Measurements from ENCODE around the gene MVB12B.

MVB12B gene

DNA sequence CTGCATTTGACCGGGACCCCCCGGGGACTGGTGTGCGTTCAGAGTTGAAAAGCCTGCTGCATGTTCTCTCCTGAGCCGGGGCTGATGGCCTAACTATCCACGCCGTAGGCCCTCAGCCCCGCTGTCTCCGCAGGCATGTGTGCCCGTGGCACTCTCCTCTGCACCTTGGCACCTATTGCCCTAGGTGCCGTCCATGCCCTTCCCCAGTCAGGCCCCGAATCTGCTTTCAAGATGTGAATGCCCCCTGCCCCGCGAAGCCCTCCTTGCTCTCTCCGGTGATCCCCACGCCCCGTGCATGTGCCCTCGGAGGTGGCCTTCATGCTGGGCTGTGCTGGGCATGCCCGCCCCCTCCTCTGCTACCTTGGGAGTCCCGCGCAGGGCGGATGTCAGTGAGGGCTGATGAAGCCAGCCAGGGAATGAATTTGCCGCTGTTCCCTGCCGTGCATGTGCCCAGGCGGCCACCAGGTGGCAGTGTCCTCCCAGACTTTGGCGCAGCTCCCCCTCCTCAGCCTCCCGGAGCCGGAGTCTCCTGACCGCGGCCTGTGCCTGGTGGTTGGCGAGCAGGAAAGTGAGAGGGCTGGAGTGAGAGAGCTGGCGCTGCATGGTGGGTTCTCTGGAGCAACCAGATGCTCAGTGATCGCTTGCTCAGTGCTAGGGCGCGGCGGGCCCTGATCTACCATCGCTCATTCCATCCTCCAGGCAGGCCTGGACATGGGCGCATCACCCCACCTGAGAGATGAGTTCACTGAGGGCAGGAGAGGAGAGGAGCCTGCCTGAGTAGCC is 174.2 kb downstream of the MVB12B start:
- peak; percentile 28 to 60 (median 44) for DNase-seq (ENCODE audit: low read depth in 3 of 3, low spot score in 1 of 3)

DNA sequence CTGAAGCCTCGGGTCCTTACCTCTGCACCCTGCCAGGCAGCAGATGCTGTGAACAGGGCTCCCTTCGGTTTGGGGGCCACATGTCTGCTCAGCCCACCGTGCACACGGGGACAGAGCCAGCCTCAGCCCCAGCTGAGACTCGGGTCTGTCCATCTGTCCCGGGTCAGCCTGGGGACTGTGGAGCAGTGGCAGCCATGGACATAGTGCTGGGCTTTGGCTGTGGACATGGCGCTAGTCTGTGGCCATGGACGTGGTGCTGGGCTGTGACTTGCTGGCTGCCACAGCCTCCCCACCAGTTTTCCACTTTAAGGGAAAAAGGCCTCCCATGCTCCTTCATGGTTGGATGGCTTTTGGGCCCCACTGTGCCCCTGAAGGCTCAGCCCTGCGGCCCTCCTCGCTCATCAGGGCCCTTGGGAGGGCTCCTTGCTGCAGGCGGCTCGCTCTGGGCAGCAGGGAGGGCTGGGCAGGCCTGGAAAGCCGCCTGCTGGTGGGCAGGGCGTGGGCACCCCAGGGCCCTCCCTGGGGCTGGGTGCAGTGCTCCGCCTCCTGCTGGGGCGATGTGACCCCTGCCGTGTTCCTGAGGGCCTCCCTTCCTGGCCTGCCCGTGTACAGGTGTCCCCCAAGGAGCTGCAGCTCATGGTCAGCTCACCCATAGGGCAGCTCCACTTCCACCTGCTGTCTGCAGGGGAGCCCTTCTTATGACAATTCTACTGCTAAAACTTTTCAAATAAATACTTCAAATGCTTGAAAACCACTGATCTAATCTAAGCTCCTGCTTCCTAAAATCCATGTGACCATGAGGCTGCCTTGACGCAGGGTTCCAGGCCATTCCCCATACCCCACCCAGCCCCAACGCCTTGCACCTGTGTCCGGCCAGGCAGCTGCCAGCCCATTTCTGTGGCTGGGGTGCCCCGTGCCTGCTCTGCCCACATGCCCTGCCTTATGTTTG is 175.0 kb downstream of the MVB12B start:
- no peak for DNase-seq (ENCODE audit: low read depth in 3 of 3, low spot score in 1 of 3)

DNA sequence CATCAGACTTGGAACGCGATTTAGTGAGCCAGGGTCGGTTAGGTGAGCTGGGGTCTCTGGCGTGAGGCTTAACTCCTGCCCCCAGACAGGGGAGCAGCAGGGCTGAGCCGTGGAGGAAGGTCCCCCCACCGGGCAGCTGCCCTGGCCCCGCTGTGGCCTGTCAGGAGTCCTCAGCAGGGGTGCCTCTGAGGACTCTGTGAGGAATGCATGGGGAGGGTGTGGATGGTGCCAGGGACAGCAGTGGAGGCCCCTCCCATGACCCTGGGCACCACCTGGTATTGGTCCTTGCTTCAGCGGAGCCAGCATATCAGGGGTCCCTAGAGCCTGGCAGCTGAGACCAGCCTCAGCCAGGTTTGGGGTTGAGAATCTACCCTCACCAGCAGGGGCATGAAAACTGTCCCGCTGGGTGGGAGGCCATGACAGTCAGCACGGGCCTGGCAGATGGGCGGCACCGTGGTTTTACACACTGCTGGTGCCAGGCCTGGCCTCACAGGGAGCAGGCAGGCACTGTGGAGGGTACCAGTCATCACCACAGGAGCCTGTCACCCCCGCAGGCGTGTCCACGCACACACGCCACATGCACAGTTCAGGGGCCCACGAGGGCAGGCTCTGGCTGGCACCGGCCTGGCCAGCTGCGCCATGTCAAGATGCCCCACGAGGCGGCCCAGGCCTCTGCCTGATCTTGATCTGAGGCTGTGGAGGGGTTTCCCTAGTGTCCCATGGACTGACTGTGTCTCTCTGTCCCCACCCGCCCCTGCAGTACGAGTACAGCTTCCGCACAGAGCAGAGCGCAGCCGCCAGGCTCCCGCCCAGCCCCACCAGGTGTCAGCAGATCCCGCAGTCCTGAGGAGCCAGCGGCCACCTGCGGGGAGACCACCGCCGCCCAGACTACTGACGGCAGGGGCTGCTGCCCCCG is 176.0 kb downstream of the MVB12B start:
- DNase-seq (ENCODE audit: low read depth in 3 of 3, low spot score in 1 of 3) = no peak

DNA sequence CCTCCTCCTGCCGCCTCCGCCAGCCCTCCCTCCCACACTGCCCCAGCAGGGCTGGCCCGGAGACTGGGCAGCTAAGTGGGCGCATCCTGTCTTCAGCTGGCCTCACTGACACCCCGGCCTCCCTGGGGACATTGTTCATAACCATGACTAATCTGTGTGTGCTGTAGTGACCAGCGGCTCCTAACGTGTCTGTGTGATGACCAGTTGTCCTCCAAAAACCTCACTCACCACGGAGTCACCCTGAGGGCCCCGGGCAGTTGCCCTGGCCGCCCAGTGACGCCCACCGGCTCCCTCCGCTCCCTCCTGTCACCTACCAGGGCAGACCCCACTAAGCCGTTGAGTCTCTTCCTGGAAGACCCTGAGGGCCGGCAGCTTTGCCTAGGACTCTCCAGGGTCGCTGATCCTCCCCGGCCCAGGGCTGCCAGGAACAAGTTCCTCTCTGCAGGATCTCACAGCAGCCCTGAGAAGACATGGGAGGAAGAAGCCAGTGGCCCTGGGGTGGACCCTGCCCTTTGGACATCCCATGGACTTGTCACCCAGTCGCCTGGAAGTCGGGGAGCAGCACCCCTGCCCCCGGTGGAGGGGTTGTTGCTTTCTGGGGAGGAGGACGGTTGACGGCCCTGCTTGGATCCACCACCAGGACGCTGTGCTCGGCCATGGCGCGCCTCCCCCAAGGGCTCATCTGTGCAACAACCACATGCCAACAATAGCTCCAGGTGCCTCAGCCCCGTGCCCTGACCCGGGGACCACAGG is 176.9 kb downstream of the MVB12B start:
- DNase-seq (ENCODE audit: low read depth in 3 of 3, low spot score in 1 of 3) = no peak

DNA sequence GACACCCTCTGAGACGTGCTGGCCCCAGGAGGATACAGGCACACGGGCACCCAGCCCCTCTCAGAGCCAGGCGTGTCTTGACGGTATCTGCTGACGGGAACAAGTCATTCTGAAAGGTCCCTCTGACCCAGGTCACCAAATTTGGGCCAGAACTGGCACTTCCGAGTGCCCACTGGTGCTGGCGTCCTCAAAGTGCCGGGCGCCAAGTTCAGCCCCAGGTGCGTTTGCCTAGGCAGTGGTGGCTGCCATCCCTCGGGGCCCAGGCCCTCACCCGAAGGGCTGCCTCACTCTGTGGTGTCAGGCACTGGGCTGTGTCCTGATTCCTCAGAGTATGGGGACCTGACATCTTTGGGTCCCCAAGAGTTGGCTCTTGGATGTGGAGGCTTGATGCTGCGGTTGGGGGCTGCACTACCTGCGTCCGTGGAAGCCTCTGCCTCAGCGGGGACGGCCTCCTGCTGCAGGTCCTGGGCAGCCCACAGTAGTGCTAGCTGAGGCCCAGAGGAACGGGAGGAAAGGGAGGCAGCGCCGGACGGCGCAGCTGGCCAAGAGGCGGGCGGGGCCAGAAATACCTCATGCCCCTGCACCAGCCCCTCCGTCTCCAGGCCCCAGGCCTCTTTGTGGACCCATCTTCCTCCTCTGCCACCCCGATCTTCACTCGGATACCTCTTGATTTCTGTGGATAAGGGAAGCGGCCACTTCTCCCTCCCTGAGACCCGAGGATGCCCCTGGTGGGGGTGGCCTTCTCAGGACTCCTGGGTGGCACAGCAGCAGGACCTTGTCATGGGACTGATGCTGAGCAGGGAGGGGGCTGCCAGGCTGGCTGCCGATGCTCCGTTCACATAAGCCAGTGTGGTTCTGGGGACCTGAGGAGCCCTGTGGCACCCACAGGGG is 177.7 kb downstream of the MVB12B start:
- DNase-seq (ENCODE audit: low read depth in 3 of 3, low spot score in 1 of 3) = no peak

DNA sequence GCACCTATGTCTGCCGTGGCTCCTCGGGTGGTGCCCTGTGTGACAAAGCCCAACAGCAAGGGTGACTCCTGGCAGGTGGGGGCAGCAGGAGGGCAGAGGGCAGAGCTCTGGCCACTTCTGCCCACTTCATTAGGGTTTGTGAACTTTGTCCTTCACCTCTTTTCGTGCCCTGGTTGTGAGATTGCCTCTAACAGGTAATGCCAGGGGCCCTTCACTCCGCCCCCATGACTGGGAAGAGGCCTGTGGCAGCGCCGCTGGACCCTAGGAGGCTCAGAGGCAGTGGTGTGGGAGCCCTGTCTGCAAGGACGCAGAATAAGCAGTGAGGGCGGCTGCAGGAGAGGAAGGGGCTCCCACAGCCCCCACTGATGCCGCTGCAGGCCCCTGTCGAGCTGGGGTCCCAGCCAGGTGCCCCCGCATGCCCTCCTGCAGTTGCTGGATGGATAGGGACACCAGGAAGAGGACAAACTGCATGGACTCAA is 178.4 kb downstream of the MVB12B start:
- DNase-seq (ENCODE audit: low read depth in 3 of 3, low spot score in 1 of 3) = no peak

DNA sequence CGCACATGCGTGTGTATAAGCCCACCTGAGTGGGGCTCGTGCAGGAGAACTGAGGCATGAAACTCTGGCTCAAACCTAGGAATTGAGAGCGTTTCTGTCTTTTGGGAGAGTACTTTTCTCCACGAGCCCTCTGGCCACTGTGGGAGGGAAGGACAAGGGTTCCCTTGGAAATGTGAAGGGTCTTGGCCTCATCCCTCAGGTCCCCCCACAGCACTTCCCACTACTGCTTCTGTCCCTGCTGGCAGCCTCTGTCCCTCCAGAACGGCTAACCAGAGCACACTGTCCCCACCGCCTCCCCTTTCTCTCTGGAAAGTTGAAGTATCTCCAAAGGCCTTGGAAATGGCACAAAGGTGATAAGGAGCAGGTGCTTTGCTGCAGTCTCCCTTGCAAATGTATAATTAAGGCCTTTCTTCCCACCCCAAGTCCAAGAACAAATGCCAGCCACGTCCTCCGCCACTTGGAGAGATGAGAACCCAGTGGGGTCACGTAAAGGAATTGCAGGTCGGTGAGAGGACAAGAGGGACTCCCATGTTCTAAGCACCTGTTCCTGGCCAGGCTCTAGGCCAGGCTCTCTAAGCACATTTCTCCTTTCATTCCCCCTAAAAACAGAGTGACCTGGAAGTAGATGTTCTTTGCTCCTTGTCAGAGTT is 179.2 kb downstream of the MVB12B start:
- no peak for DNase-seq (ENCODE audit: low read depth in 3 of 3, low spot score in 1 of 3)

DNA sequence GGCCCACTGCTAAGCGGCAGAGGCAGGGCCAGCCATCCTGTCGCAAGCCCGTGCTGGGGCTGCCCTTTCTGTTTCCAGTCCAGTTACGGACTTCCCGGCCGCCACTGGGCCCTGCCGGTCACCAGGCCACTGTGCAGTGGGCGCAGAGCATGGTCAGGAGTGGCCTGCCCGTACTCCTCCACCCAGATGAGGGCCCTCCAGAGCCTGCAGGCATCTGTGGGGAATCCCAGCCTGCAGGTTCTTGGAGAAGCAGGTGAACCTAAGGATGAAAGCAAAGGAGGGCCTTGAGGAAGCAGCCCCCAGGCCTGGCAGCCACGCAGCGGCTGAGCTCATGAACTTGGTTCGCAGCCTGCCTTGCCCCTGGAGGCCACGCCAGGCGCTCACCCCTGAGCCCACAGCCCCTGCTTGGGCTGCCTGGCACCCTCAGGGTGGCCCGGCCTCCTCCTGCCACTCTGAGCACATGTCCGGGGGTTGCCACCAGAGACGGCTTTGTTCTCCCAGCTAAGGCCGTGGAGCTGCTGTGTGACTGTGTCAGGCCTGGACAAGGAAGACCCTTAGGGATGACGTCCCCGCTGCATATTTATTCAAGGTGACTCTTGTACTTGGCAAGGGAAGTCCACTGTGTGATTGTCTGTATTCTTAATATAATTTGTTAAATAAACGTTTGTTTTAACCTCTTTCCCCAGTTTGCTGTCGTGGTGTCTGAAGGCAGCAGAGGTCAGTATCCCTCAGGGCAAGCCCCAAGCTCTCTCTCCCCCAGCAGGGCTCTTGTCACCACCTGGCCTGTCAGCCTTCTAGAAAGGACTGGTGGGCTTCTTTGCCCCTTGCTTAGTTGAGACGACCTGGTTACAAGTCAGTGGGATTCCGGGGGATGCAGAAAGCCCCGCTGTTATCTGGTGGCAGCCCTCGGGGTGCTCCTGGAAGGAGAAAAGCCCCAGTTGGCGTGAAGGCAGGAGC is 180.0 kb downstream of the MVB12B start:
- no peak for DNase-seq (ENCODE audit: low read depth in 3 of 3, low spot score in 1 of 3)

DNA sequence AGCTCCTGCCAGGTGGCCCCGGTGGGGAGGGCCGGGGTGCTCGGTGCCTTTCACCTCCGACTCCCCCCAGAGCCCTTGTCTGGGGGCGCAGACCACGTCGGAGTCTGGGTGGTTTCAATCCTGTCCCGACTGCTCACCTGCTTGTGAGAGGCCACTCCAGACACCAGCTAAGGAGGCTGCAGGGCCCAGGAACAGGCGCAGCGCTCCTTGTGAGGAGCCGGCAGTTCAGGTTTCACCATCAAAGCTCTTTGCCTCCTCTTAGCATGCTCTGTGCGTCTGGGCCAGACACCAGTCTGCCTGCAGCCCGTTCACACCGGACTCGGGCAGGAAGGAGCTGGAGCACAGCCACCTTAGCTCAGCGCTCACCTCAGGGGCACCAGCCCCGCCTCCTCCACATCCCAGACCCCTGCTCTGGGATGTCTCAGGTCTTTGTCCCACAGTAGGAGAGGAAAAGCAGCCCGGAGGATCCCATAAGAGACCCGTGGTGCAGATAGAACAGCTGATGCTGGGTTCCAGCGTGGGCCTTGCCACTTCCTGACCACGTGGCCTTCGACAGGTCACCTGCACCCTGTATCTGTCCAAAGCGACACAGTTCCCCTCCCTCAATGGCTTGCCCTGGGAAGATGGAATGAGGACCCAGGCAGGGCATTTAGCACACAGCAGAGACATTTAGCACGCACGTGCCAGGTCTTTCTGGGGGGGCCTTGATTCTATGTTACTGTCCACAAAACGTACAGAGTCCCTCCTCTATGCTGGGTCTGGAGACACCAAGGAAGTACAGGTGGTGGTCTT is 180.9 kb downstream of the MVB12B start:
- no peak for DNase-seq (ENCODE audit: low read depth in 3 of 3, low spot score in 1 of 3)

DNA sequence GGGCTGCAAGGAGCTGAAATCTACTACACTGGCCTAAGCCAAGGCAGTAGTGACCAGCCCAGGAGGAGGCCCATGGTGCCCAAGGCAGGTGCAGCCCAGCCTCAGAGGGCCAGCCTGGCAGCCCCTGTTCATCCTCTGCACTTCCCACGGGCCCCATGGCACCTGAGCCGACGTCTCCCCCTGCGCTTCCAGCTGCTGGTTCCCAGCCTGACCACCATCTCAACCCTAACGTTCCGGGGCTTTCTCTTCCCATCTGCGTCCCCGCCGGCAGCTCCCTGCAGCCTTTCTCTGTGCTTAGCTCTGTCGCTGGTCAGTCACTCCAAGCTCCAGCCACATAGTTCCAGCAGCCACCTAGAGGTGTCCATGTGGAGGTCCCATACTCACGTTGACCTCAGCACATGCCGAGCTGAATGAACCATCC is 181.6 kb downstream of the MVB12B start:
- DNase-seq (ENCODE audit: low read depth in 3 of 3, low spot score in 1 of 3) = no peak

DNA sequence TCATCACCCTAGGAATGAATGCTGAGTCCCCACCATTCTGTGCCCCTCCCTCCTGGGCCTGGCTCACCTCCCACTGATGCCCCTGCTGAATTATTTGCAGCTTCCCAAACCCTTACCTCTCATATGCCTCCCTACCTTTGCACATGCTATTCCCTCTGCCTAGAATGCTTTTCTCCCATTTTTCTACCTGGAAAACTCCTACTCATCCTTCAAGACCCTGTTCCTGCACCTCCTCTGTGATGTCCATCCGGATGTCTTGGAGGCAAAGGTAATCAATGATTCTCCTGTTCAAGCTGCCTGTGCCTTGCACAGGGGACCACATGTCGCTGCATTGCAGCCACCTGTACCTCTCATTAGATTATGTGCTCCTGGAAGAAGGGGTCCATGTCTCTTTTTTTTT is 182.3 kb downstream of the MVB12B start:
- no peak for DNase-seq (ENCODE audit: low read depth in 3 of 3, low spot score in 1 of 3)

DNA sequence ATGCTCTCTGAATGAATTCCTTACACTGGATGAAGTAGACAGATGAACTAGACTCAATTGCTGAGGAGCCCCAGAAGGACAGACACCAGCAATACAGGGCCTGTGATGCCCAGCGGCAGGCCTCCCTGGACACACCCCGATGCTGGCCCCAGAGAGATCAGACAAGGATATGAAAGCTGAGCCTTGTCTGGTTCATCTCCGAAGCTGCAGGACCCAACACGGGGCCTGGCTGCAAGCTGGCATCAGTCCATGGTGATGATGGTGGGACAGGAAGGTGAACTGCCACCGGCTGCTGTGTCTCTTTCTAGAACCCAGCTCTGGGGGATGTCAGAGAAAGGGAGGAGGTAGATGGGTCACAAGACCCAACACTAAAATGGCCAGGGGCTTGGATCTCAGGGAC is 183.1 kb downstream of the MVB12B start:
- no peak for DNase-seq (ENCODE audit: low read depth in 3 of 3, low spot score in 1 of 3)

DNA sequence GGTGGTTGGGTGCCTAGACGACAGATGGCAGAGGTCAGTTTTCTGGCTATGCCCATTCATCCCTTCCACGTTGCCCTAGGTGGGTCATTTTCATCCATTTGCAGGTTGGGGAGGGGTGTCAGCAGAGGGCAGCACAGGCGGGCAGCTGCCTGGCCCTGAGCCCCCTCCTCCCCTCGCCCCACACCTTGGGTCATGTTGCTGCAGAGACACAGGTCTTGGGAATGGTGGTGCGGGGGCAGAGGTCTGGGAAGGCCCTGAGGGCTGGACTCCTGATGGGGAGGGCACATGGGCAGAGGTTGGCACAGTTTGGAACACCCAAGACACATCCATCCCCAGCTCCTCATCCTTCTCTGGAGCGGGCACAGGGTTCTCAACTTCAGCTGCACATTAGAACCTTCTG is 183.9 kb downstream of the MVB12B start:
- DNase-seq (ENCODE audit: low read depth in 3 of 3, low spot score in 1 of 3) = no peak

DNA sequence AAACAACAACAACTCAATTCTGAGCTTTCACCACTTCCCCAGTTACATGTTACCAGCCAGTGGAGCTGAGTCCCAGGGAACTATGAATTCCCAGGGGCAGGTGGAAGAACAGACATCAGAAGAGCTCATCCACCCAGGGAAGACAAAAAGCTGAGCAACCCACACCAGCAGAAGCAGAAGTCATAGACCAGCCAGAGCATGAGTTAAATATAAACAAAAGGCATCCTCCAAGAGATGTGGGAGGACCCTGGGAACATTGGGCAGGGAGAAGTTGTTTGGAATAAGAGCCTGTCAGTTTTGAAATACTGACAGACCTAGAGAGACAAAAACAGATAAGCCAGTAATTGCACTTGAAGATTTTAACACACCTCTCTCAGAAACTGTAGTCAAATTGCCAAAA is 184.8 kb downstream of the MVB12B start:
- DNase-seq (ENCODE audit: low read depth in 3 of 3, low spot score in 1 of 3) = no peak

DNA sequence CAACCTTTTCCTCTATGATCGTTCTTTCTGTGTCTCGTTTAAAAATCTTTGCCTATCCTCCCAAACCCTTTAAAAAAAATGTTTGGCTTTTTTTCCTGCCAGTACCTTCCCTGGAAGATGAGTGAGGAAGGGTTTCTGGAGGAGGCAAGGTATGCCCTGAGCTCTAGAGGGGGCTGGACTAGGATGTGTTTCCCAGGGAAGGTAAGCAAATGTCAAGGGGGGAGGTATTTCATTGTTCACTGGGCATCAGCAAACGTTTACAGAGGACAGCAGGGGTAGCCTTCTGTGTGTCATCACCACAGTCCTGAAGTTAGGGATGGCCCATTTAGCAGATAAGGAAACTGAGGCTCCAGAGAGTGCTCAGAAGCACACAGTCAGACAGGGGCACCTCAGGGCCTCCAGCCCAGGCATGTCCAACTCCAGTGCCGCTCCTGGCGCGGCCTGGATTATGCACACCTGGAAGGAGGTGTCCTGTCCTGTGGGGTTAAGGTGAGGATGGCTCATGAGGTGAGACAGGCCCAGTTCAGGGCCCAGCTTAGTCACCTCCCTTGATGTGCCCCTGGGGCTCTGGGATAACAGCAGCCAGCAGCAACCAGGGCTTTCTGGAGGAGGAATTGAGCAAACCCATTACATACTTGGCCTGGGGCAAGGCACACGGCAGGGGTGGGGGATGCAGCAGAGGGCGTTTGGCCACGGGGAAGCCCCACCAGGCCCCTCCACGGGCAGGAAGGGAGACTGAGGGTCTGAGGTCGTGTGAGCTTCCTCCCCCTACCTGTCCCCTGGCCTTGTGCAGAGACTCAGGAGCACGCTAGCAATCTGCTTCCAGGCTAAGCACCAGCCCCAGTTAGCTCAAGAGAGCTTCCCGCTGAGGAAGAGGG is 186.8 kb downstream of the MVB12B start:
- no peak for DNase-seq (ENCODE audit: low read depth in 3 of 3, low spot score in 1 of 3)

Measured in stimulated activated CD4-positive, alpha-beta T cell treated with anti-CD3 and anti-CD28 coated beads, TNF-alpha, amount 100 ng/mL, for 1 hour (primary cell).